Astrocyte (in vitro differentiated cells and primary cell): ENCODE measurements around the gene BRINP1.

ENCODE experiments used
- EZH2 ChIP-seq: IDR thresholded peaks from 2 replicates; pipeline ENCODE4 v1.6.1; 2012; ENCODE audit warnings: mild to moderate bottlenecking, low read length, inconsistent platforms; ENCODE audit not compliant: insufficient read depth
- TF ChIP-seq, protein P1 (sequence below): IDR thresholded peaks from 2 replicates; pipeline ENCODE4 v1.5.1; 2011; ENCODE audit warnings: low read depth, mild to moderate bottlenecking, inconsistent platforms, low read length, moderate library complexity; ENCODE audit not compliant: insufficient read depth

- TF ChIP-seq, protein P1, sequence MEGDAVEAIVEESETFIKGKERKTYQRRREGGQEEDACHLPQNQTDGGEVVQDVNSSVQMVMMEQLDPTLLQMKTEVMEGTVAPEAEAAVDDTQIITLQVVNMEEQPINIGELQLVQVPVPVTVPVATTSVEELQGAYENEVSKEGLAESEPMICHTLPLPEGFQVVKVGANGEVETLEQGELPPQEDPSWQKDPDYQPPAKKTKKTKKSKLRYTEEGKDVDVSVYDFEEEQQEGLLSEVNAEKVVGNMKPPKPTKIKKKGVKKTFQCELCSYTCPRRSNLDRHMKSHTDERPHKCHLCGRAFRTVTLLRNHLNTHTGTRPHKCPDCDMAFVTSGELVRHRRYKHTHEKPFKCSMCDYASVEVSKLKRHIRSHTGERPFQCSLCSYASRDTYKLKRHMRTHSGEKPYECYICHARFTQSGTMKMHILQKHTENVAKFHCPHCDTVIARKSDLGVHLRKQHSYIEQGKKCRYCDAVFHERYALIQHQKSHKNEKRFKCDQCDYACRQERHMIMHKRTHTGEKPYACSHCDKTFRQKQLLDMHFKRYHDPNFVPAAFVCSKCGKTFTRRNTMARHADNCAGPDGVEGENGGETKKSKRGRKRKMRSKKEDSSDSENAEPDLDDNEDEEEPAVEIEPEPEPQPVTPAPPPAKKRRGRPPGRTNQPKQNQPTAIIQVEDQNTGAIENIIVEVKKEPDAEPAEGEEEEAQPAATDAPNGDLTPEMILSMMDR: no peak
- TF ChIP-seq EZH2: no peak
Measured at GRCh38 chr9:119273984-119274665, 95.1 kb downstream of the BRINP1 start.
